Mucosa of descending colon (tissue), 3 donors: ENCODE data around the gene SPSB4. TPM values are rescaled to one million over a fixed set of nuclear protein-coding genes. Genes with fewer than 3 reads are reported as not detected.
A peak's percentile ranks its signal among the peaks of the same experiment; 100 is the strongest.

Experiments used
- ATAC-seq: fragments of 200-7000 bp; cut with Tn5 transposase; one replicate; pipeline ENCODE4 v1.9.1; 2020; ENCODE audit warnings: mild to moderate bottlenecking, moderate library complexity
- DNase-seq, 3 donors: peaks; one replicate each; pipeline ENCODE4 v3.0.0-alpha.2; 2020
- H3K36me3 ChIP-seq: fragments of 200-600 bp; one replicate; pipeline ENCODE4 v1.8.0; 2021; ENCODE audit warnings: low read depth, mild to moderate bottlenecking
- H3K4me1 ChIP-seq: fragments of 200-600 bp; one replicate; pipeline ENCODE4 v1.8.0; 2021; ENCODE audit warnings: low read depth, mild to moderate bottlenecking
- H3K4me3 ChIP-seq: fragments of 200-600 bp; one replicate; pipeline ENCODE4 v1.8.0; 2021; ENCODE audit warnings: mild to moderate bottlenecking
- H3K9me3 ChIP-seq: fragments of 200-600 bp; one replicate; pipeline ENCODE4 v1.8.0; 2021; ENCODE audit warnings: mild to moderate bottlenecking
- intact Hi-C, 2 donors: fragments of 100-400 bp; cut with DNase I in 1 of 2; cut with micrococcal nuclease in 1 of 2; formaldehyde crosslinking; loops; one replicate each; pipeline versions ENCODE4 v1.11.0 to v1.11.1; 2022; cut with DNase I, micrococcal nuclease
- total RNA-seq, 3 donors: library from RNA; stranded (reverse); fragmentation: NEBNext Ultra II Directional in 2 of 3; extraction: Animal tissue kit (Norgen Biotek cat#: 25700) in 2 of 3; gene quantifications; one replicate each; pipeline versions ENCODE4 v1.2.1 to v1.2.4, GENCODE V29; 2021 to 2023
- TF ChIP-seq, protein P1 (sequence below): fragments of 200-600 bp; IDR thresholded peaks from one replicate; pipeline ENCODE4 v1.8.0; 2022; ENCODE audit warnings: antibody characterized with exemption, mild to moderate bottlenecking
- donor health status: DM: no; HTN: no; CAD: no; lungs with moderate emphysema.
- donor health status: DM: no; HTN: no; CAD: no.
- donor health status: DM: no; HTN: yes; CAD: no.

The SPSB4 gene
- total RNA-seq, 3 donors from 2014 or later, result 0.10 to 0.85 (median 0.17) TPM

DNA sequence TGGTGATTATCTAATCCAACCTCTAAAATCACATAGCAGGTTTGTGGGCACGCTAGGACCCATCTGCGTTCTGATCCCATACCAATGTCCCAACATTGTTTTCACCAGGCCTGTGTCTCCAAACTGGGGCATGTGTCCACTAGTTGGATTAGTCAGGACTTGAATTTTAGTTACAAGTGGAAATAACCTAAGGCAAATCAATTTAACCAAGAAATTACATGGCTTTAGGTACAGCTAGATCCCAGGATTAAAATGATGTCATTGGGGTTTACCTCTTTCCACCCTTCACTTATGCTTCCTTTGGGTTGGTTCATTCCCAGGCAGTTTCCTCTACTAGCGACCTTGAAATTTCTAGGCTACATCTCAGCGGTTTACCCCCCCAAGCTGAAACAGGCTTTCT is 133.3 kb downstream of the SPSB4 start:
- Histone ChIP-seq H3K4me3 (no peak overlapping the region), H3K4me1 (no peaks in the 10 kb centered on the region), H3K36me3 (no peaks in the 10 kb centered on the region), H3K9me3 (no peaks in the 10 kb centered on the region)
- intact Hi-C loops, result no loop called here
- ATAC-seq (no peak), DNase-seq (no peak)
- TF ChIP-seq, protein P1, sequence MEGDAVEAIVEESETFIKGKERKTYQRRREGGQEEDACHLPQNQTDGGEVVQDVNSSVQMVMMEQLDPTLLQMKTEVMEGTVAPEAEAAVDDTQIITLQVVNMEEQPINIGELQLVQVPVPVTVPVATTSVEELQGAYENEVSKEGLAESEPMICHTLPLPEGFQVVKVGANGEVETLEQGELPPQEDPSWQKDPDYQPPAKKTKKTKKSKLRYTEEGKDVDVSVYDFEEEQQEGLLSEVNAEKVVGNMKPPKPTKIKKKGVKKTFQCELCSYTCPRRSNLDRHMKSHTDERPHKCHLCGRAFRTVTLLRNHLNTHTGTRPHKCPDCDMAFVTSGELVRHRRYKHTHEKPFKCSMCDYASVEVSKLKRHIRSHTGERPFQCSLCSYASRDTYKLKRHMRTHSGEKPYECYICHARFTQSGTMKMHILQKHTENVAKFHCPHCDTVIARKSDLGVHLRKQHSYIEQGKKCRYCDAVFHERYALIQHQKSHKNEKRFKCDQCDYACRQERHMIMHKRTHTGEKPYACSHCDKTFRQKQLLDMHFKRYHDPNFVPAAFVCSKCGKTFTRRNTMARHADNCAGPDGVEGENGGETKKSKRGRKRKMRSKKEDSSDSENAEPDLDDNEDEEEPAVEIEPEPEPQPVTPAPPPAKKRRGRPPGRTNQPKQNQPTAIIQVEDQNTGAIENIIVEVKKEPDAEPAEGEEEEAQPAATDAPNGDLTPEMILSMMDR, result no peak

DNA sequence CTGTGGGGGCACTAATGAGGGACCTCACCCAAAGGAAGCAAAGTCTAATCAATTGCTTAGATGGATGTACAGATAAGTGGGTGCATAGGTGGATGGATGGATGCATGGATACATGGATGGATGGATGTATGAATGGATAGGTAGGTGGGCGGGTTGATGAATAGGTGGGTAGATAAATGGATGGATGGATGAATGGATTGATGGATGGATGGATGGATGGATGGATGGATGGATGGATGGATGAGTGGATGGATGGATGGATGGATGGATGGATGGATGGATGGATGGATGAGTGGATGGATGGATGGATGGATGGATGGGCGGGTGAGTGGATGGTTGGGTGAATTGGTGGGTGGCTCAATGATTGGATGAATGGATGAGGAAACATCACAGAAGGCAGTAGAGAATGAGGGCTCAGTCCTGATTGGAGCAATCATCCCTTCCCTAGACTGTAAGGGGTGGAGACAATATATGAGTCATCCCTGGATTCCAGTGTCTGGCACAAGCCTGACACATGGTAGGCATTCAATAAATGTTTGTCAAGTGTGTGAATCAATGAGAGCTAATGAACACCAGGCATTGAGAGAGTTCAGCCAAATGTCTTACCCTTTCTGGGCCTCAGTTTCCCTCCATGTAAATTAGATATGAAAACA is 140.1 kb downstream of the SPSB4 start:
- intact Hi-C loops, result loop anchor here (10.0 kb wide), 2 partner anchors 176 to 286 kb away; no protein-coding TSS in a partner anchor
- TF ChIP-seq, protein P1, result no peak
- H3K36me3 ChIP-seq, result no peaks in the 10 kb centered on the region
- H3K4me3 ChIP-seq, result no peak overlapping the region
- DNase-seq (no peak), ATAC-seq (no peak)
- H3K4me1 ChIP-seq, result peaks cover 4% of the 10 kb centered on the region
- H3K9me3 ChIP-seq, result no peaks in the 10 kb centered on the region

DNA sequence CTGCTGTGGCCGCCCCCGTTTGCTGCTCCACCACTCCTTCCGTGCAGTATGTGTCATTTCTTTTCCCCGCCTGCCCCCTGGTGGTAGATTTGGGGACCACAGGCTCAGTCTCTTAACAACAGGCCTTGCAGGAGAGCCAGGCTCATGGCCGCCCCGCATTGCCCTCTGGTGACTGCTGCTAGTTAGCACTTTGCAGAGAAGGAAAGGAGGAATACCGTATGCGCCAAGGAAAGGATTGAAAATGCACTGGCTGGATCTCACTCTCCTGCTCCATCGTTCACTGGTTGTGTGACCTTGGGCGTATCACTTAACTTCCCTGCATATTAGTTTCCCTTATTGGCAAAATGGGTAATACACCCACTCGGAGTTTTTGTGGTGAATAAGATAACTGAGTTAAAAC is 141.2 kb downstream of the SPSB4 start:
- Histone ChIP-seq H3K4me3 (no peak overlapping the region), H3K36me3 (no peaks in the 10 kb centered on the region), H3K9me3 (no peaks in the 10 kb centered on the region), H3K4me1 (peaks cover 4% of the 10 kb centered on the region)
- peak; percentile 92 to 100 (median 99) for DNase-seq
- intact Hi-C loops, result loop anchor here (10.0 kb wide), 2 partner anchors 178 to 288 kb away; no protein-coding TSS in a partner anchor
- TF ChIP-seq, protein P1, result peak; percentile 97
- ATAC-seq, result peak; percentile 100

DNA sequence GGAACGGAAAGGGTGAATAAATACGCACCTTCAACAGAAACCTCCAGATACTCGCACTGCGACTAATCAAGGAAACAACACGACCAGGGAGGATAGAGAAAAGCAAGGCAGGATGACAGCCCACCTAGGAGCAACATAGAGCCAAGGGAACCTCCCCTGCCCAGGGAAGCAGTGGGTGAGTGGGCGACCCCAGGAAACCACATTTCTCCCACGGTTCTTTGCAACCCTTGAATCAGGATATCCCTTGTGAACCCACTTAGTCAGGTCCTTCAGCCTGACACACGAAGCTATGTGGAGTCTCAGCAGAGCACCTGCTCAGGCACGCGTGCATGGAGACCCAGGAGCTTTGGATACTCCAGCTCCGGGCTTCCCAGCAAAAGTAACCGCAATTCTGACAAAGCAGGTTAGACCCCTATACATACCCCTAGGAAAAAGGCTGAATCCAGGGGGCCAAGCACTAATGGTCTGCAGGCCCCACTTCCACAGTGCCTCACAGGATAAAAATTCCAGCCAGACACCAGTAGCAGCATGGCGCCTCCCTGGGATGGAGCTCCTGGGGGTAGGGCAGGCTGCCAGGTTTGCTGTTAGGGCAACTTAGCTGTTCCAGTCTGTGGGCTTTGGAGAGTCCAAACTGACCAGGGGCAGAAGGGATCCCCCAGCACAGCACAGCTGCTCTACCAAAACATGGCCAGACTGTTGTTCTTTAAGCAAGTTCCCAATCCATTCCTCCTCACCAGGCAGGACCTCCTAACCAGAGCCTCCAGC is 142.1 kb downstream of the SPSB4 start:
- intact Hi-C loops, result loop anchor here (10.0 kb wide), 2 partner anchors 178 to 288 kb away; no protein-coding TSS in a partner anchor
- Histone ChIP-seq H3K9me3 (no peaks in the 10 kb centered on the region), H3K4me3 (no peak overlapping the region), H3K4me1 (peaks cover 4% of the 10 kb centered on the region), H3K36me3 (no peaks in the 10 kb centered on the region)
- ATAC-seq, result no peak
- TF ChIP-seq, protein P1, result no peak
- DNase-seq, result no peak

Other genes with a start within 250 kb of the SPSB4 start
- 10 to 100 TPM; 38.3 to 53.7 (median 47.5) TPM for gene SLC25A36, start 109.5 kb upstream of the SPSB4 start, total RNA-seq
- 10 to 100 TPM in 2 of 3 donors, 1 to 10 TPM in 1; 9.9 to 13.7 (median 10.5) TPM for gene PXYLP1, start 180.5 kb downstream of the SPSB4 start, total RNA-seq